Left kidney (tissue), 2 donors: ENCODE results near the gene ABCA1. TPM values are rescaled to one million over a fixed set of nuclear protein-coding genes. Genes with fewer than 3 reads are reported as not detected.

Source experiments
- DNase-seq: peaks from one replicate; pipeline ENCODE4 v3.0.0-alpha.2; 2013
- polyA plus RNA-seq: library from polyadenylated mRNA; unstranded; fragments of 120-200 nt; gene quantifications from one replicate; pipeline ENCODE4 v1.2.1, GENCODE V29; 2013; ENCODE audit not compliant: insufficient read length

ABCA1 gene
- polyA plus RNA-seq, 1 donor = 12.8 TPM

DNA sequence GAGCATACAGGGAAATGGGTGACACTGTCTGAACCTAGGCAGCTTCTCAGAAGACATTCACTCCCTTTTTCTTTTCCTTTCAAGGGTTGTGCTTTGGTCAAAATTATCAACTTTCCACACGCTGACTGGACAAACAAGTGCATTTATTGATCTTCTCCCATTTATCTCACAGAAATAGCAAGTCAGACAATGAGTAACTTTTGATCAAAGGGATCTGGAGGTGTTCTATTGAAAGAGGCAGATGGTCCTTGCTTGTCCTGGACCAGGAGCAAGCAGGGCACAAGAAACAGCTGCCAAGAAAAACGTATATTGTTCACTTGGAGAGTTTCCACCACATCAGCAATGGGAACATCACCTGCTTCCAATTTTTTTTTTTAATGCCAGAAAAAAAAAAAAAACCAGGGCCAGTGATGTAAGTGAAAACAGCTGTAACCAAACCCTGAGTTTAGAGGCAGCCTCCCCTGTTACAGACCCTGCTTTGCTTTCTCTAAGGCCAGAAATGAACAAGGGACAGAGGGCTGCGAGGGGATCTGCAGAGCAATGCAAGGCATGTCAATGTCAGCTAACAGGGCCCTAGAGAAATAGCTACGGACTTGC is 84.2 kb downstream of the ABCA1 start:
- no peak for DNase-seq

DNA sequence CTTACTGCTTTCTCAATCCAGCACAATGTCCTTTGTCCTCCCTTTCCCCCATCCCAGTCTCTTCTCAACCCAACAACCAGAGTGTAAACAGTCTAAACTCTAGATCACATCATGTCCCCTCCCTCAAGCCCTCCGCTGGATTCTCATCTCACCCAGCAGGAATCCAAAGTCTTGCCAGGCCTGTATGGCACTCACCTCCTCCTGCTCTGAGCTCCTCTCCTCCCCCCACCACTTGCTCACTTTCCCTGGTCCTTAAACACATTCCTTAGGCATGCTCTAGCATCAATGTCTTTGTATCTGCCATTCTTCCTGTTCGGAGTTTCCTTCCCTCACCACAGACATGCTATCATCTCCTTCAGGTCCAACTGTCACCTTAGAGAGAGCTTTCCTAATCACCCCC is 85.3 kb downstream of the ABCA1 start:
- DNase-seq = no peak

DNA sequence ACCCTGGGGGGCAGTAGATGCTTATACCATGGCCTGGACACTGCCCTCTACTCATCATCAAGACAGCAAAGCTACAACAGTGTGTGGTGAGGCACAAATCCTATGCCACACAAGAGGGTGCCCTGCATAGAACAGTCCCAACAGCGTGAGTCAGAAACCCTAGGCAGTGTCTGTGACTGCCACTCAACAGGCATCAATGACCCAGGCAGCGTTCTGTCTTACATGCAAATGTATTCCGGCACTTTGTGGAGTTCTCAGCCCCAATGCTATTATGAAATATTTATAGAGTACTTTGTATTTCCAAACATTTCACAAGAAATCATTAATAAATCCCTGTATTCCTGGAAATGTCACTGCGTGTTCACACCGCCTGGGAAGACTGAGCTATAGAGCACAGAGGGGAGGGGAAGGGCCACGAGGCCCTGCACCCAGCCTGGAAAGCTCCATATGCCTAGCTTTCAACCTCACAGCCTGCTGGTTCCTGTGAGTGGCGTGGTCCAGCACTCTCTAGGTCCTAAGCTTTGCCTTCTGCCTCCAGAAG is 86.3 kb downstream of the ABCA1 start:
- no peak for DNase-seq

DNA sequence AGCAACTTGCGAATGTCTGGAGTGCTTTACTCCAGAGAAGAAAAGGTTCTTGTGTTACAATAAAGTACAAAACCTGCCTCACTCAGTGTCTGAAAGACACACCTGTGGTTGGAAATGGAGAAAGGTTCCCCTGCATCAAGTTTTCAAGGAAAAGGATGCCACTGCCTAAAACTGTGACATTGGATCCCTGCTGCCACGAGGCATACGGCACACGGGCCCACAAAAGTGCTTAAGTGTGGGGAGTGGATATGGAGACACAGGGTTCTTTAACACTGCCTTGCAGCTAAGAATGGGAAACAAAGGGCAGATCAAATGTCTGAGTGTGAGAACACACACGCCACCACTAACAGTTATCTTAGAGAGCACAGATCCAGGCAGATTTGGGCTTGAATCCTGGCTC is 89.0 kb downstream of the ABCA1 start:
- DNase-seq = no peak

DNA sequence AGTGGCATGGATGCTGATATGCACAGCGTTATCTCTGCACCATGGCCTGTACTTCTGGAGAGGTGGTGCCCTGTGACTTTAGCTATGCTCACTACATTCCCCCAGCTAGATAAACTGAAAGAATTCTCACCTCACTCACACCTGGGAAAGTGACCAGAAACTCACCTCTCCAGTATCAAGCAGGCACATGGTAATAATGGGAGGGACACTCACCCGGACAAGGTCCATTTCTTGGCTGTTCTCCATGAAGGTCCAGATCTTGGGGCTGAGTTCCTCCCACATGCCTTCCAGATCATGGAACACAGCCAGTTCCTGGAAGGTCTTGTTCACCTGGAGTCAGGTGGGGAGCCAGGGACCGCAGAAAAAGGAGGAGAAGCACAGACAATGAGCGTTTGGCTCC is 91.2 kb downstream of the ABCA1 start:
- DNase-seq = no peak

DNA sequence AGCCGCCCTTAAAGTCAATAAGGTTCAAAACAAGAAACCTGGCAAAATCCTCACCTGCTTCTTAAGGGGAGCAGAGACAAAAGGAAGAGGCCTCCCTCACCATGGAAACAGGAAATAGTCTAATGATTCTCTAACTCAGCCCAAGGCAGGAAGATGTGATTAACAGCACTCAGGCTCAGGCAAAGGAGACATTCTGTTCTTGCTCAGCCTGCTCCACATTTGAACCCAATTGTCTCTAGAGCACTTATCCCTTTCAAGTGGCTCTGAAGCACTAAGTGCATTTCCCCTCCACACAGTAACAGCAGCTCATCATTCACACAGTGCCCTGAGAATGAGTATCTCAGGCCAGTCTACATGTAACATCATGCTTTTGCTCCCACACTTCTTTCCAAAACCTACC is 91.7 kb downstream of the ABCA1 start:
- DNase-seq = no peak

DNA sequence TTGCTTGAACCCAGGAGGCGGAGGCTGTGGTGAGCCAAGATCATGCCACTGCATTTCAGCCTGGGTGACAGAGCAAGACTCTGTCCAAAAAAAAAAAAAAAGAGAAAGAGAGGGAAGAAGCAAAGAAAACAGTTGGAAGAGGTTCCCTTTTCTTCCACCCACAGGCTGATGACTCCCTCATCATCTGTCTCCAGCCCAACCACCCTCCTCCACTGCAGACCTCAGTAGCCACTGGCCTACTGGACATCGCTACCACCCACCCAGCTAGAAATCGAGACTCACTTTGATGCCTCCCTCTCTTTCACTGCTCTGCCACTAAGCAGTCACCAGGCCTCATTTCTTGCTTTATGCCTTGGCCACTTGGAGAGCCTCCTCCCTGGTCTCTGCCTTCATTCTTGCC is 92.8 kb downstream of the ABCA1 start:
- DNase-seq = no peak

DNA sequence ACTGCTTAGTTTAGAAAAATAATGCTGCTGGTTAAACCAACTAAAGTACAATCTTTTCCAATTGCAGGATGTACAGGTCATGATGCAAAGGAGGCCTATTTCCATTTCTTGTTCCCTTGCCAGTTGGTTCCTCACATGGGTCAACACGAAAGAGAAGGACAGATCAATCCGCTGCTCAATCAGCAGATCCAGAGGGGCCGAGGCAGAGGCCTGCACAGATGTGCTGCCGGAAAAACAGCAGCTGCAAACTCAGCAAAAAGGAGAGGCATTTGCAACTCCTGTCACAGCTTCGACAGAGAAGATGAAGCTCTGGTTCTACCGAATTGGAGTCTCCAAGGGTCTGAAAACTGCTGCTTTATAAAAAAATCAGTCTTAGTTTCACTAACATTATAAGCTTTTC is 94.3 kb downstream of the ABCA1 start:
- no peak for DNase-seq

DNA sequence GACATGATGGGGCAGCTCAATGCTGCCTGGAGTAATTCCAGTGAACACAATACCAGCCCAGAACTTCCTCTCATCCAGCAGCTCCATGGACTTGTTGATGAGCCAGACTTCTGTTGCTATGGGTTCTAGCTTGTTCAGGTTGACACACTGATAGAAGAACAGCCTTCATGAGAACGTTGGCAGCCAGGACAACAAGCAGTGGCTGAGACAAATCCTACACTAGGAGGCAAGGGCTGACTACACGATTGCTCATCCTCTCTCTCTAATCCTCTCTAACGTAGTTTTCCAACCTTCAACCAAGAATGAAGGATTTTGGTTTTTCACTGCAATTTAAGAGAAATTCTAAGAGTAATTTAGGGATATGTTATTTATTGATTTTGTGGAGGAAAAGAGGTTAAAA is 96.3 kb downstream of the ABCA1 start:
- no peak for DNase-seq

DNA sequence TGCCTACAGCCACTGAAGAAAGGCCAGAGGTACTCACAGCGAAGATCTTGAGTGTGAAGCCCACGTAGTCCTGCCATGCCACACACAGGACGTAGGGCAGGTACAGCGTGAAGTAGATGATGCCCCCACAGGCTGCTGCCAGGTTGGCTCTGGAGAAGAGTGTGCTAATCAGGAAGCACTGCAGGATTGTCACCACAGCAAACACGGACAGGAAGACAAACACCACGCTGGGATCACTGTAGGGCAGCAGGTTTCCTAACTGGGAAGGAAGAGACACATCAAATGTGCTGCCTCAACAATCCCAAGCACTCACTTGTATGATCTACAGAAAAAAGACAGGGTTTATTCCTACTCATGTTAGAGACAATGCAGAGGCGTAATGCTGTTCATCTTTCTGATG is 101.0 kb downstream of the ABCA1 start:
- no peak for DNase-seq

DNA sequence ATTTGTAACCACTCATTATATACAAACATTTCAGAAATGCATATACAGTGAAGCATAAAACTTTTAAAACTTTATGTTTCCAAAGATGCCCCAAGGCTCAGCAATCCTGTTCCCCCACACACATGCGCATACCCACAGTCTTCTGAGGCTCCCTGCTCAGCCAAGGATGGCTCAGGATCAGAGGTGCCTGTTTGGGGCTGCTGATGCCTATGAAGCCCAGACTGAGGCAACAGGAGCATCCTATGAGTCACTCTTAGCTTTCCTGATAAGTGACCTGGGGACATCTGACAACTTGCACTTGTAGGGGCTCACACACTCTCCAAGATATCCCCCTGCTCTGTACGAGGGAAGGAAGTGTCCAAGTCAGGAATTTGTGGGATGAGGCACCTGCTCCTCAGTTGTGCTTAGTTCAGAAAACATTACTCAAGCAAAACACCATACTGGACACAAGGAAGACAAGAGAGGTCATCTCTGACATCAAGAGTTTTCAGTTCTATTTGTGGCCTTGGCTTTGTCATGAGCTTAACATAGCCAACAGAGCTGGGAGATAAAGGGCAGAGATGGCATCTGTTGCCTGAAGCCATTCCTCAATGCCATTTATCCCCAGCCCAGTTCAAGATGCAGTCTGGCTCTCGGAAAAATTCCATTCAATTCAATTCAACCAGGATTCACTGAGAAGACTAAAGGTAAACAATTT is 101.7 kb downstream of the ABCA1 start:
- no peak for DNase-seq

DNA sequence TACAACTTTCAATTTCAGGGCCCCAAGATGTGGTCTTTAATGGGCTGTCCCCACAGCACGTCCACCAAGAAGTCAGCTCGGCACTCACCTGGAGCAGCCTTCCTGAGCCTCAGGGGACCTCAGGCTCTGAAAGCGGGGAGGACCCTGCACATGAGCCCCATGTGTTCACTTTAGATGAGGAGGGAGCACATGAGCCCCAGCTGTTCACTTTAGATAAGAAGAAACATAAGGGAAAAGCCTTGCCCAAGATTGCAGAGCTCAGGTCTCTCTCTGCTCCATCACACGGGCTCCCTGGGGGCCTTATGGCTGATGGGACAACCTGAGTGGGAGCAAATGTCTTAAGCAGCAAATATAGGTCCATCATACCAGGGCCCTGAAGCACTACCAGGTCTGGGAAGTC is 107.6 kb downstream of the ABCA1 start:
- no peak for DNase-seq

DNA sequence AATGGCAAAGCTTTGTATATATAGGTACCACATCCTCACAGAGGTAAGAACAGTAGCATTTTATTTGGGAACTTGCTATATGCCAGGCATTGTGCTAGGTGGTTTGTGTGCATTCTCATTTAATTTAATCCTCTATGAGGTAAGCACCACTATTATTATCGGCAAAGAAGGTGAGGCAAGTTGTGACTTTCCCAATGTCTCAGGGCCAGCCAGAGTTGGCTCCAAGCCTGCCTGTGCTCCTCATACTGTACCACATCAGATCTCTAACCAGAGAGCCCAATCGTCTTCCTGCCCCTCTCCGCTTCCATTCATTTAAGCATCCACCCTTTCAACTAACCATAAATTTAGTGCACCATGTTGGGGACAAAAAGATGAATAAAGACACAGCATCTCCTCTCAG is 108.9 kb downstream of the ABCA1 start:
- no peak for DNase-seq

DNA sequence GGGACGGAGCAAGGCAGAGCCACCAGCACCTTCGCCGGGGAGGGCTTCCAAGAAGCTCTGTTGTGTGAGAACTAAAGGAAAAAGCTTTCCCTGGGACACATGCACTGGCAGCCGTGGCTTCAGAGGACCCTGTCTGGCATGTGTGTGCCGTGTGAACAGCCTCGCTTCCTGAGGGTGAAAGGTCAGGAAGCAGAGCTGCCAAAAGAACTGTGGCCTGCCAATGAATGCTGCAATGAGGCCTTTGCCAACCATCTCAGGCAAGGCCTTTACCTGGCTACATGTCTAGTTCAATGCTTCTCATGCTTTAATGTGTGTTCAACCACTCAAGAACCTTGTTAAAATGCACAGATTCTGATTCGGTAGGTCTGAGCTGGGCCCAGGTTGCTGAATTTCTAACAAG is 110.5 kb downstream of the ABCA1 start:
- DNase-seq = no peak

DNA sequence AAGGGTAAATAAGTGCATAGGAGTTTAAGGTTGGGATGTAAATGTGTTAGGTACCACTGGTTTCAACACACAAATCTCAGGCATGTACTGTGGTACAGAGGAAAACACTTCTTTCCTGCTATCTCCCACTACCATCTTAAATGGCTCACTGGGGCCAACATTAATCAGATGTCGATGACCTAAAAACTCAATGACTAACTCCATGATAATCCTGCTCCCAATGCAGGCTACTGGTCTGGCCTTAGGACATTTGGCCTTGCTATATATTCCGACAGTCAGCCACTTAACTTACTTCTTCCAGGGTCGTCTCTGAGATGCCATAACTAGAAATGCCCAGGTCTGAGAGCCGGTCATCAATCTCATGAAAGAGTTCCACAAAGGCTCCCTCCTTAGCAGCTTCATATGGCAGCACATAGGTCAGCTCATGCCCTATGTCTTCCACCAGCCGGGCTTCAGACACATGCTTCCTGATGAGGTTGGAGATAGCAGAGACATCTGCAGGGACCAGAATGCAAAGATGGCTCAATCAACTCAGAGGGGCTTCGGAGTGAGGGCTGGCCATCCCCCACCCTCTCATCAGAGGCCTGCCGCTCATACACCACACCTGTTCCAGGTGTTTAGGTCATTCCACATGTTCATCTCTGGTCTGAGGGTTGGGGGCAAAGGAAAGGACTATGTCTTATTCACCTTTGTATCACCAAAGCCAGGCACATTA is 111.9 kb downstream of the ABCA1 start:
- no peak for DNase-seq

DNA sequence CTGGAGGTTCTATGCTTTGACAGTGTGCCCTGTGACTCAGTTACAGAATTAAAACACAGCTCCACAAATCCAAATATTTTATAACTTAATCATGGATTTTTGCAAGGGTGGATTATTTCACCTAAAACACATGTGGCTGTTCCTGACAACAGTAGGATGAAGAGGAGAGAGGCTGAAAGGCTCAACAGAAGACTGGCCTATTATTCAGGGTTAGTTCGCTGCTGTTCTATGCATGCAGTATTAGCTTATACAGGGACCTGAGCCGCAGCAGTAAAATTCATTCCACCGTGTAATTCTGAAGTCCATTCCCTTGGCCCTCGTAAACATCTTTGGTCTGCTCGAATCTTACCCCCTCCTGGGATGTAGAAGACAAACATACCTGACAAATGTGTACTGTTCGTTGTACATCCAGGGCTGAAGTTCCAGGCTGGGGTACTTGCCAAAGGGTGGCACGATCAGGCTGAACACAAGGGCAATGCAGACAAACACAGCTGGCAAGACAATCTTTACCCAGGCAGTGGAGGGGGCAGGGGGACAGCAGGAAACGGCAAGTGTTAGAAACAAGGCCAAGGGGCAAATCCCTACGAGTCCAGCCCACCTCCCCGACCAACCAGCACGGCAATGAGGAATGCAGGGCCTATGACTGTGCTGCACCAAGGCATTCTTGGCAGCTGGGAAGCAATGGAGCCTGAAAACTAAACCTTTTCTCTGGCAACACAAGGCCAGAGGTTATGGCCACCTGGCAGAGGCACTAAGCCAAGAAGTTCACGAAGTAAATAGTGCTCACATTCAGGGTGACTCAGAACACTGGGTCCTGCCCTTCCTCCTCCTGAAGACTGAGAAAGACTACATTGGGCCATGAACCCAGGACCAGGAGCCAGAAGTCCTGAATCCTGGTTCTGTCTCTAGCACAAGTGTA is 117.3 kb downstream of the ABCA1 start:
- peak; percentile 10 for DNase-seq

DNA sequence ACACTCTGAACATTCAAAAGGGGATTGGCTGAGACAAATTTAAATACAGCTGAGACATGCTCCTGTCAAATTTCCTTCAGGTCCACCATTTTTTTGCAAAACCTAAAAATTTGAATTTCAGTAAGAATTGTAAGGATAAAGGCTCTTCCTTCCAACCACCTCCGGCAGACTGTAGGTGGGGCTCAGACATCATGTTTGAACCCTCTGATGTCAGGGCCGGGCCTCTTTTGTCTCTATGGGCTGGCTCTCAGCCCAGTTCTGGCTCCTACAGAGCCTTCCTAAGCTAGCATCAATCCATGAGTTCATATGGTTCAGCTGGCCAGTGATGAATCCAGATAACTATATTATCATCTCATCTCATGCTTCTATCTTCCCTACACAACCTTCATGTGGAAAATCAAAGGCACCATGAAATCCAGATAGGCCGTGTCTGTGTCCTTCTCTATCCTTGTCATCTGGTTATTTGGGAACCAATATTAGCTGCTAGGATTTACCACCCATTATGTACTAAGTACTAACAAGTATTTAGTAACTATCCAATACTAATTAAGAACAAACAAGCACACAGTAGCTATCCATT is 119.8 kb downstream of the ABCA1 start:
- DNase-seq = no peak

DNA sequence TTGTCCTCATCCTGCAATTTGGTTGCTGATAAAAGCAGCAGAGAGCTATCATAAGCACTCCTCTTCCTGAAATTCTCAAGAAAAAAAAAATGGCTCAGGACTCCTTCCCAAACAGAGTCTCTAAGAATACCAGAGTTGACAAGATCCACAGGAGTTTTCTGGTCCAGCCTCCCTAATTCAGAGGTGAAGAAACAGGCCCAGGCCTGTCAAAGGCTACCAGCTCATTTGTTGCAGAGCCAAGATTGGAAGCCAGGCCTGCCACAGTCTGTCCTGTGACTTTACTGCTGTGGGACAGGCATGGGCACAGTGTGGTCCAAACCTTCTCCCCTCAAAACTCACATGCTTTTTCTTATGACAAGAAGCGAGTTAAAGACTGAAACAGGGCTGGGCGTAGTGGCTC is 122.5 kb downstream of the ABCA1 start:
- DNase-seq = no peak

DNA sequence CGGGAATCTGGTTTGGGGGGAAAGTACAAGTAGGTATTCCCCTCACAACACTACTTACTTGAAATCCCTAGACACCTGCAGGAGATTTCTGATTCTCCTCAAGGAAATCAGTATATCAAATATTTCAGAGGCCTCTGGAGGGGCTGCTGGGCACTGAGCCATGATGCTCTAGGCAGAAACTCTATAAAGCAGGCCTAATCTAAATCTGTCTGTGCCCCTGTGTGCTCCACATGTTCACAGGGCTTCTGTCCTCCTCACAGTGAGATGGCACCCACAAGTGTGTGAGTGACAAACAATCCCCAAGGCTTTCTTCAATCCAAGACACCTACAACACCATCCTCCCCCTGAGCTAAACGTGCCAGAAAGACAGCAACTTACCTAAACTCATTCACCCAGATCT is 125.0 kb downstream of the ABCA1 start:
- no peak for DNase-seq

DNA sequence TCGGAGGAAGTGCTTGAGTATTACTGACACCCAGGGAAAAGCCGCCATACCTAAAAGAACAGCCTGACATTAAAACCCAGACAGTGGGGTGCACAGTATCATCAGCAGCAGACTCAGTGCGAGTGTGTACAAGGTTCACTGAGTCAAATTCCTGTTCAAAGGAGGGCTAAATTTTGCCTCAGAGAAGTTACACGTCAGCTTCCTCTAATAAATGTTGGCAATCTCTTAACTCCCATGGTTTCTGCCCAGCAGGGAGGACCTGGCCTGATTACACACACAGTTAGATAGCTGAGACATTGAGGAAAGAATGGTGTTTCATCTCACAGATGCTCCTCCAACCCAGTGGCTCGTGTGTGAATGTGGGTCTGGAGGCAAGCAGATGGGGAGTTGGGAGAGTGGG is 125.8 kb downstream of the ABCA1 start:
- no peak for DNase-seq

DNA sequence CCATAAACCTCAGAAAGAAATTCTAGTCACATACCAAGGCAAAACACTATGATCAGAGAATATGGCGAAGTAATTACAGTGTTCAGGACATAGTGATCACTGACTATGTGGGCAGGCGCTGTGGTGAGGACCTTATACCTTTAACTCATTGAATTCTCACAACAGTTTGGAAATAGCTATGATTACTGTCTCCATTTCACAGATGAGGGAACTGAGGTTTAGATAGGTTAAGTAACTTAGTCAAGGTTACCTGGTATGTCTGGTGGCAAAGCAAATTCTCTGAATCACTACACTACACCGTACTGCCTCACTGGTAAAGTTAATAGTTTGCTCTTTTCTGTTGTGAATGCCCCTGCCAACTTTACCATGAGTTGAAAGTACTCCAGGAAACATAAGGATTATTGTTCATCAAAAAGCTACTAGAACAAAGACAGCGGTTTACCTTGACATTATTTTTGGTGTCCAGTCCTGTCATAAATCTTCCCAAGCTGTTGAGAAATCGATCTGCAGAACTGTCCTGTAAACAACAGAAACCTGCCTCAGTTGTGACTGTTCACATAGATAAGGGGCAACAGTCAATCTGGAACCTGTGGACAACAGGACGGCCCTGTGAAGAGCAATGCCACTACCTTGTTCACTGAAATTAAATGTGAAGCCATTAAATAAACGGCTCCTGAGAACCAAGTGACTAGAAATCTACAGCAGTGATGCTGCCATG is 127.7 kb downstream of the ABCA1 start:
- no peak for DNase-seq
